Left kidney (tissue), 2 donors: Measurements from ENCODE around the gene CCDC107. TPM values are rescaled to one million over a fixed set of nuclear protein-coding genes. Genes with fewer than 3 reads are reported as not detected.

Experiments used
- DNase-seq: peaks from one replicate; pipeline ENCODE4 v3.0.0-alpha.2; 2013
- polyA plus RNA-seq: library from polyadenylated mRNA; unstranded; fragments of 120-200 nt; gene quantifications from one replicate; pipeline ENCODE4 v1.2.1, GENCODE V29; 2013; ENCODE audit not compliant: insufficient read length

CCDC107 gene
- polyA plus RNA-seq, 1 donor, result 12.6 TPM

DNA sequence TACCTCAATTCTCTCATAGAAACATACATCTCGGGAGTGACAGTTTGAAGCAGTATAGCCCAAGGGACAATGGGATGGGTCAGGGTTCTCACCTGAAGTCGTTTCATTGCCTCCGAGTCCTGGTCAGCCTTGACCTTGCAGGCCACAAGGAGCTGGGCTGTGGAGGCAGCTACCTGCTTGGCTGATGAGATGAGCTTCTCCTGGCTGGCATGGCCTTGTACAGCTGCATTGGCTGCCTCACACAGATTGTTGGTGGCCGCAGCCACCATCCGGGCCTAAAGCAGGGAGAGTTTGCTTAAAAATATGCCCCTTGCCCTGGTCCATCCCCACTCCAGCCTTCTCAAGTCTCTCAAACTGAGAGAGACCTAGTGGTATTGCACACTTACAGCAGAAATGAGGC lies 40.1 kb downstream of the CCDC107 start:
- no peak for DNase-seq

- no peak for DNase-seq
These were observed 41.9 kb downstream of the CCDC107 start for GRCh38 chr9:35700031-35700430.

DNA sequence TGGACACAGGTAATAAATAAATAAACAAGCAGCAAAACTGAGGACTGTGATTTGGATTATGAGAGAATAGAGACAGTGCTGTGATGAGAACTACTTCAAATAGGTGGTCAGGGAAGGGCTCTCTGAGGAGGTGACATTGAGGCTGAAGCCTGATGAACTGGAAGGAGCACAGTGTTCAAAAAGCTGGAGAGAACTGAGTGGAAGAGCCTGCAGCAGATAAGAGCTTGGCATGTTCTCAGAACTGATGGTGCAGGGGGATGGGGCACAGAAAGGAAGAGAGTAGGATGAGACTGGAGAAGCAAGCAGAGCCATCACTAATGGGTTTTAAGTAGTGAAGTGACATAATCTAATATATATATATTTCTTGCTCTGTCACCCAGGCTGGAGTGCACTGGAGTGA lies 42.9 kb downstream of the CCDC107 start:
- DNase-seq, result no peak

DNA sequence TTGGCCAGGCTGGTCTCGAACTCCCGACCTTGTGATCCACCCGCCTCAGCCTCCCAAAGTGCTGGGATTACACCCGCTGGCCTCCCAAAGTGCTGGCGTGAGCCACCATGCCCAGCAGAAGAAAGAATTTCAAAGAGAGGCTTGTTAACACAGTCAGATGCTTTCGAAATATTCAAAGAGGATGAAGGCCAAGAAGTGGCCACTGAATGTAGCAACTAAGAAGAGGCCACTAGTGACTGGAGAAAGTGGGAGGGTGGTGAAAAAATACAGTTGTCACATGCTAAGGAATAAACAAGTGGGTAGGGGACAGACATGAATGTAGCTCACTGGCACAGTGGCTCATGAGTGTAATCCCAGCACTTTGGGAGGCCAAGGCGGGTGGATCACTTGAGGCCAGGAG lies 44.6 kb downstream of the CCDC107 start:
- DNase-seq, result no peak

DNA sequence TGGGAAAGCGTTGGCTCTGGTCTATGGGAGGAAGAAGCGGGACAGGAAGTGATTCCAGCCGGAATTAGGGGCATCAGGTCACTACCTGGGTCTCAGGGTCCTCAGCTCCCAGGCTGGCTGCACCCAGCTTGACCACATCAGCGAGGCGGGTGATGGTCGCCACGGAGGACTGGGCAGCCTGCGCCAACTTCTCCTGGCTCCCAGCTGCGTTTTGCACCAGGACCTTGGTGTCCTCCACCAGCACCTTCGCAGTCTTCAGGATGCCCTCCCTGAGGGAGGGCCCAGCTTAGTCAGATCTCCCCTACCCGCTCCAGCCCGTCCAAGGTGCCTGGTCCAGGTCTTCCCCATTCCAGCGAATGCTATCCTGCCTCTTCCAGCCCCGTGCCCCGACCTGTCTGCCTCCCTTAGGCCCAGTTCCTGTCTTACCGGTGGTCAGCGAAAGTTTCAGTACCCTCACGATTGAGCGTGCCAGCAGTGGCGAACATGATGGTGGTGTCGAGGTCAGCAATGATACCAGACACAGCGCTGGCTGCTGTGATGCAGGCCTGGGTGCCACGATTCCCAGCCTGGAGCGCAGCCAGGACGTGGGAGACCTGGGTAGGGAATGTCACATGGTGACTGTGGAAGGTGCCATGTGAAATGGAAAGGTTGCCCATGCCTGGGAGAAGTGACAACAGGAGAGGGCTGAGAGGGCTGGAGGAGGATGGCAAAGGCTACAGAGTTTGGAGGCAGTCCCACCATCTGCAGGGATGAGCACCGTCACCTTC lies 46.0 kb downstream of the CCDC107 start:
- no peak for DNase-seq

- DNase-seq, result no peak
These were observed 47.3 kb downstream of the CCDC107 start for GRCh38 chr9:35705372-35705771.

DNA sequence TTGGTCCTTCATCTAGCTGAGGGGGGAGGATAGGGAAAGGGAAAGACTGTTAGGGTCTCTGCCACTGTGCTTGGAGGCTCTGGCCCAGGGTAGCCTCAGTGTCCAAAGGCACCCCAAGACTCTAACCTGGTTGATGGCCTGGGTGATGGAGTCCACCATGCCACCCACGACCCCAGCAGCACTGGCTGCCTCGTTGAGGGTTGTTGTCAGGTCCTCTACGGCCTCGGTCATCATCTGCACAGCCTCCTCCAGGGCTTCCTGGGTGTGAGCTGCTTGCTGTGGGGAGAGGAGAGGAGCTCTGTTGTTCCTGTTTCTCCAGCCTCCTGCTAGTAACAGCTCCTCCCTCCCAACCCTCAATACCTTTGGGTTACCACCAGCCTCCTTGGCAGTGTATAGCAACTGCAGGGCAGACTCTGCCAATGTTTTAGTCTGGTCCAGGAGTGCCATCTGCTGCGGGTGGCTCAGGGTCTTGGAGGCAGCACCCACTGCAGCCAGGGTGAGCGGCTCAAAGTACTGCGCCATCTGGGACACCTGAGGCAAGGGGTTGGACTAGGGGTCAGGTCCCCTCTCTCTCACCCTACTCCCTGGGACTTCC lies 47.8 kb downstream of the CCDC107 start:
- DNase-seq, result no peak

DNA sequence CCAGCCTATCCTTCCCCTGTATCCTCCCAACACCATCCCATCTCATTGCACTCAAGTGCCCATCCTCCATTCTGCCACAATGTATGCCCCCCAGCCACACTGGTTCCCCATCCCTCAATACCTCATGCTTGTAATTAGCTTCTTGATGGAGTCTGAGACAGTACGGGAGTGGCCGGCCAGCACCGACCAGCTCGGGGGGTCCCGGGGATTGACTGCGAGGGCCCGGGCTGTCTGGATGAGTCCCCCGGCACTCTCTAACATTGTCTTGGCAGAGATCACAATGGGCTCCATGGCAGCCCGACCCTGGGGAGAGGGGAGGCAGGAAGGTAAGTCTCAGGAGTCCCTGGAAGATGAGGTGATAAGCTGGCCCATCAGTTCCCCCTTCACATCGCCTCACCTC lies 48.9 kb downstream of the CCDC107 start:
- no peak for DNase-seq

DNA sequence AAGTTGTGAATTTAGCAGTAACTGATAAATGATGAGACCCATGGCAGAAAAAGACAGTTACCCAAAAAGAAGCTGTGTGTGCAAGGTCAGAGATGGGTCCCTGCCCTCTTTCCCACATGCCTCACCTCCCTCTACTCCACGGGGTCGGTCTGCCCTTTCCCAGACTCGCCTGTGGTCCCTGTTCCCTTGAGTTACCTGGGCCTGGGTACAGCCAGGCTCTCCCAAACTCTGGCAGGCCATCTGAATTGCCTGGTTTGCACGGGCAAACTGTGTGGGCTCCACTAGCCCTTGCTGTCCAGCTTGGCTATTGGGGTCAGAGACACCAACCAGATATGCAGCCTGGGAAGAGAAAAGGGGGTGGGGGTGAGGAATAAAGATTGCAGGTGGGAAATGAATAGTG lies 50.1 kb downstream of the CCDC107 start:
- no peak for DNase-seq

DNA sequence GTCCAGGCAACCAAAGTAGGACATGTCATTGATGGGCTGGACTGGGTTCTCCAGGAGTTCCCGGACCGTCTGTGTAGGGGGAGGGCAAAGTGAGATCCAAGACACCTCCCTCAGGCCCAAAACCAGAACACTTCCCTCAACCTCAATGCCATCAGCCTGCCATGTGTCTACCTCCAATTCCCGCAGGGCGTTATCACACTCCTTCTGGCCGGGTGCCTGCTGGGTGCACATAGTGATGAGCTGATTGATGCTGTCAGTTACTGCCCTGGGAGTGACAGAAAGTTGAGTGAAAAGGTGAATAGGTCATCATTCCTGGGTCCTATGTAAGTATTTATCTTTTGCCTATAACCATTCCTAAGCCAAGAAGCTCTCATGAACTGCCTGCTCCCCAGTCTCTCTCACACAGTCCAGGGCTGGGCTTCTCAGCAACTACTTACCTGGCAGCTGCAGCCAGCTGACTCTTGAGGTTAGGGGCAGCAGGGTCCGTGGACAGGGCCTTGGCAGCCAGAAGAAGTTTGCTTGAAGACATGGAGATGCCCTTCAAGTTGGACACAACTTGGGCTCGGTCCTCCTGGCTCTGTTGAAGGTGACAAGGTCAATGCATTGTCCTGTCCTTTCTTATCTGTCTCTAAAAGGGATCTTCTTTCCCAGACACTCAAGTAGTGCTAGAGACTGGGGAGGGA lies 52.9 kb downstream of the CCDC107 start:
- DNase-seq, result no peak

Other genes with a start within 250 kb of the CCDC107 start
- gene RUSC2, start 168.2 kb upstream of the CCDC107 start, polyA plus RNA-seq, result 15.0 TPM
- 39.3 TPM for gene TESK1, start 53.0 kb upstream of the CCDC107 start, polyA plus RNA-seq
- gene CD72, start 39.9 kb upstream of the CCDC107 start, polyA plus RNA-seq, result 3.6 TPM
- gene SIT1, start 7.4 kb upstream of the CCDC107 start, polyA plus RNA-seq, result 0.32 TPM
- gene RMRP, start 273 bp upstream of the CCDC107 start, polyA plus RNA-seq, result not detected
- 15.4 TPM for gene ARHGEF39, start 6.9 kb downstream of the CCDC107 start, polyA plus RNA-seq
- gene CA9, start 15.6 kb downstream of the CCDC107 start, polyA plus RNA-seq, result 0.58 TPM
- 146 TPM for gene TPM2, start 31.6 kb downstream of the CCDC107 start, polyA plus RNA-seq
- 156 TPM for gene TLN1, start 73.9 kb downstream of the CCDC107 start, polyA plus RNA-seq
- gene CREB3, start 74.4 kb downstream of the CCDC107 start, polyA plus RNA-seq, result 37.8 TPM
- gene GBA2, start 90.9 kb downstream of the CCDC107 start, polyA plus RNA-seq, result 138 TPM
- gene RGP1, start 91.0 kb downstream of the CCDC107 start, polyA plus RNA-seq, result 32.2 TPM
- gene MSMP, start 96.0 kb downstream of the CCDC107 start, polyA plus RNA-seq, result not detected
- gene NPR2, start 133.3 kb downstream of the CCDC107 start, polyA plus RNA-seq, result 36.8 TPM
- 10.4 TPM for gene SPAG8, start 154.0 kb downstream of the CCDC107 start, polyA plus RNA-seq
- gene HINT2, start 156.8 kb downstream of the CCDC107 start, polyA plus RNA-seq, result 49.7 TPM
- 0.40 TPM for gene FAM221B, start 170.4 kb downstream of the CCDC107 start, polyA plus RNA-seq
- gene TMEM8B, start 170.9 kb downstream of the CCDC107 start, polyA plus RNA-seq, result 27.7 TPM
- not detected for gene OR13J1, start 212.1 kb downstream of the CCDC107 start, polyA plus RNA-seq
- 0.30 TPM for gene HRCT1, start 247.9 kb downstream of the CCDC107 start, polyA plus RNA-seq